GM19463 (cell line): ENCODE data around the gene POLG2.

ENCODE experiments used
- ATAC-seq: cut with Tn5 transposase; IDR thresholded peaks from one replicate; pipeline ENCODE4 v1.9.1; 2021; ENCODE audit warnings: mild to moderate bottlenecking, moderate library complexity; ENCODE audit not compliant: unreplicated experiment

The POLG2 gene

DNA sequence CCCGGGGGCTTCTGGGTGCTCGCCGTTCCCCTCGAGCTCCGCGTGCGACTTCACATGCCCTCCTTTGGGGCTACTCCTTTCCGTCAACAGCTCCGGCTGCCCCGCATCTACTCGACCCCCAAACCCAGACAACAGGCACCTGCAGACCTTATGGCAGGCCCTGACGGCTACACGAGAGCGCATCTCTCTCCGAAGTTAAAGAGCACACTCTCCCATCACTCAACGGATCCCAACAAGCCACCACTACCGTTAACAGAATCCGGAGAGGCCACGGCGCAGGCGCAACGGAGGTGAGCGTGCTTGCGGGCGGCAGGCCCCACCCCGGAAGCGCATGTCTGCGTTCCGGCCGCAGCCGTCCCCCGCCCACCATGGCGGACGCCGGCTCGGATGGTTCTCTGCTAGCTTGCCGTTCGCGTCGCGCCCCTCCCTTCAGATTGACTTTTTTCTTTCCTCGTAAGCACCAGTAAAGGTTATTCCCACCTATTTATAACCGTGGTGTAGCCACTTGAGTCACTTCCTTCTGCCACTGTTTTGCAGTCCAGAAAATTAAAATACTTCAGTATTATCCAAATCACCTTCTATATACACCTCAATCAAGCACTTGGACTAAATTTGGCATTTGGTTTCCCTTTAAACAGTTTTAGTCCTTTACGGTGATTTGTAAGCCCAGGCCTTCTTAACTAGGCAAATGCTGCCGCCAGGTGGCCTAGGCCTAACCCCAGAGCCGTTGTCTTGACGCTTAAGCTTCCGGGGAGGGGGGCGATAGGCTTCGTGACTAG is at the start of gene POLG2:
TSS of gene POLG2 (minus strand) at position 269 of the 779 bp plus-strand sequence. CDS start at position 183, 86 bp downstream.
- peak; percentile 92 for ATAC-seq

DNA sequence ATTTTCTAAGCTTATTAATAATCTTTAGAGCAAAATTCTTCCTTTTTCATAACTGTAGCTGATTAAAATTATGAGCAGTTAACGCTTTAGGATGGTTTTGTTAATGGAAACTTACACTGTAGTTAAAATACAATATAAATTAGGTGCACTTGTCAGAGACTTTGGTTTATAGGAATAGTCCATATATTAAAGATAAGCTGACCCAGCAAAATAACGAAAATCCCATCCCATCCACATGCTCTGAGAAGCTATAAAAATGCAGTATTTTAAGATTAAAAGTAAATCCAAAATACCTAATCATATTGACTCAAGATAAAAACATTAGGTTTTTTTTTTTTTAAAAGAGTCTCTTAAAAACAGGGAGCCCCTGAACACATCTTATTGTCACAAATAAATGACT is 47.9 kb upstream of the POLG2 start:
- ATAC-seq, result no peak

DNA sequence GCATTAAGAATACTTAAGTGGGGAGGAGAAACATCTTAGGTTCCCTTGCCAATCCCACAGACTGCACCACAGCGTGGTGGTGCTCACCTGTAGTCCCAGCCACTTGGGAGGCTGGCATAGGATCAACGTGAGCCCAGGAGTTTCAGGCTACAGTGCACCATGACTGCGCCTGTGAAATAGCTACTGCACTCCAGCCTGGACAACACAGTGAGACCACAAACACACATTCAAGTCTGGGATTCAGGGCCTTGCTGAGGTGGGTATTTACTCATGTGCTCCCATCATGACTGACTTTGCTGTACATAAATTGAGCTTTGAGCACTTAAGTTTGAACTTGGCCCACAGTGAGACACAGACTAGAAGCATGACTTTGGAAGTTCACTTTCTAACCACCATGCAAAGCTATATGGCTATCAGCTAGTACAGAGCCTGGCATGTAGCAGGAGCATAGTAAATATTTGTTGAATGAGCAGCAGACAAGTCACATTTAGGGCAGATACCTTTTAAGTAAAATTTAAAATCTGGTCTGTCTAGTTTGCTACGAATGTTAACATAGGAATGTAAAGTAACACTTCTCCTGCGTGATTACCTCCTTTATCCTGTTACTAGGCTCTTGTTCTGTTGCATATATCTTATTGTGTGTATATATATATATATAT is 43.4 kb upstream of the POLG2 start:
- ATAC-seq, result no peak

- no peak for ATAC-seq
Measured at GRCh38 chr17:64538508-64539130, 41.8 kb upstream of the POLG2 start.

DNA sequence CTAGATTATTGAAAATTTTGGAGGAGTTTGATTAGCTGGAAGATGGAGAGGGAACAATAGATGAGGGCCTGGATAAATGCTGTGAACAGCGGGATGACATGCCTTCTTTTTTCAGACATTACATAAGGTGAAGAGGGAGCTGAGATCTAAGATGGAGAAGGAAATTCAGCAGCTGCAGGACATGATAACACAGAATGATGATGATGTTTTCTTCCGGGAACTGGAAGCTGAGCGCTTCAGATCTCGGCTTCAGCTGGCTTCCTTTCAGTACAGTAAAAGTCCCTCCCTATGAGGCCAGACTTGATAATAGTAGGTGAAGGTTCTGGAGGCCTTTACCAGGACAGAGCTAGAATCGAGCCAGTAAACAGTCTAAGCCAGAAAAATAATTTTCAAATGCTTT is 40.6 kb upstream of the POLG2 start:
- ATAC-seq, result no peak

DNA sequence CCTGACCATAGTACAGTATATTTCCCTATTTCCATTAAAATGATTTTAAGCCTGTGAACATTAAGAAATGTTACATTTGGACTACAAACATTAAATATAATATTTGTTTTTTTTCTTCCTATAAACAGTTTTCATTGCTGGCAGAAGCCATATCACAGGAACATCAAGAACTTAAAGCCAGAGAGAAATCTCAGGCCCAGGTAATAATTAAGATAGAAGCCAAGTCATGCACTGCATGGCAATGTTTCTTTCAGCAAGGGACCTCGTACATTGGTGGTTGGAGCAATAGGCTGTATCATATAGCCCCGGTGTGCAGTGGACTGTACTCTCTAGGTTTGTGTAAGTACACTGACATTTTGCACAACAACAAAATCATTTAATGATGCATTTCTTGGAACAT is 40.1 kb upstream of the POLG2 start:
- ATAC-seq, result no peak

DNA sequence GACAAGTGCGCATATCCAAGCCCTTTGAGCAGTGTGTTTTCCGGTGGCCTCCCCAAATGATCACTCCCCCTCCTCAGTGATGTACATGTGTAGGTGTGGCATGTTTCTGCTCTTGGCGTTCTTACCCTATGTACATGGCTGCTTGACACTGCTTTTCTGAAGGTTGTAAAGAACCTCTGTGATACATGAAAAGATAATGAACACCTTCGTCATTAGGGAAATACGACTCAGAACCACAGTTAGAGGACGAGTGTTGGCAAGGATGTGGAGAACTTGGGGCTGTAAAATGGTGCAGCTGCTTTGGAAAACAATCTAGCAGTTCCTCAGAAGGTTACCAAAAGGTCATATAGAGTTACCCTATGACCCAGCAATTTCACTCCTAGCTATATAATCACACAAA is 38.5 kb upstream of the POLG2 start:
- ATAC-seq, result no peak

DNA sequence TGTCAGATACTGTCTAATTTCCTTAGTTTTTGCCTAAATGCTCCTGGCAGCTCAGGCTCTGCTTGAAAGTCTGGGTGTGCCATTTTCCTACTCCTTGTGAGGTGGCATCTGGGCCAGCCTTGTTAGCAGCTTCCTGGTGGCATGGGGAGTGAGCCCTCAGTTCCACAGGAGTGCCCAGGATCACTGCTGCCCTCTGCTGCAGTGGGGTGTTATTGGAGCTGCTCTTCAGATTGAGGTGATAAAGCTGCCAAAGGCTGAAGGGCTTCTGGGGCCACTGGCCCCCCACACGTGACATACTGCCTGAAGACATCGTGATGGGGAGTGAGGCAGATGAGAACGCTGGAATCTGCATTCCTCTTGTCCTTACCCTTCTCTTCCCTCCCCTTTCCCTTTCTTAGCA is 37.3 kb upstream of the POLG2 start:
- ATAC-seq, result no peak

GRCh38 chr17:64533784-64534183 is 36.9 kb upstream of the POLG2 start:
- no peak for ATAC-seq

GRCh38 chr17:64532409-64532808 is 35.6 kb upstream of the POLG2 start:
- ATAC-seq, result no peak

DNA sequence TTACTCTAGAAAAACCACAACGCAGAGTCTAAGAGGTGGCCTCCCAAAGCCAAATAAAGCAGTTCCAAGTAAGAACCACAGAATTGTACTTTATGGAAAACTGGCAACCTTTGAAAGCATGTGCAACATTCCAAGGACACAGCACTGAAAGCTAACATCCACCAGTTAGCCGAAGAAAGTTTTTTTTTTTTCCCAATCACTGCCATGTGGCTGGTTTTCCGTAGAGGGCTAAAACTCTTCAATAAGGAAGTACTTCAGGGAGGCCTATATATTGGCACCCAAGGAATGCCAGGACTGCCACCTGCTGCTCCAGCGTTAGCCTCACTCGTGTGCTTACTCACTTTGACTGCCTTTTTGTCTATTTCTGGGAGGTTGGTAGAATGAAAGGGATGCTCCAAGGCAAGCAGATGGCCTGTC is 35.1 kb upstream of the POLG2 start:
- ATAC-seq, result no peak

DNA sequence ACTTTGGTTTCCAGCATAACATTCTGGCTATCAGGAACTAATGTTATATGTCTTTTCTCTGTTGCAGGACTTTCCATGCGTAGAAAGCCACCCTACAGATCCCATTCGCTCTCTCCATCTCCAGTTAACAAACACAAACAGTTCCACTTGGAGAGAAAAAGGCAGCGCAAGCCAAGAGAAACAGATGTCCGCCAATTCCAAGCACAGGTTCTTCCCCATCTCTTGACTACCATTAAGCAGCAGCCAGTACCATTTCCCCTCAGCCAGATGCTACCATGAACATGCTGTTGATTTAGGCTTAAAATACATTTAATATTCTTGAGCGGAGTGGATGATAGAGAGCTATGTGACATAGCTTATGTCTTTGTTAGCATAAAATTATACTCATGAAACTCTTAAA is 32.4 kb upstream of the POLG2 start:
- no peak for ATAC-seq

DNA sequence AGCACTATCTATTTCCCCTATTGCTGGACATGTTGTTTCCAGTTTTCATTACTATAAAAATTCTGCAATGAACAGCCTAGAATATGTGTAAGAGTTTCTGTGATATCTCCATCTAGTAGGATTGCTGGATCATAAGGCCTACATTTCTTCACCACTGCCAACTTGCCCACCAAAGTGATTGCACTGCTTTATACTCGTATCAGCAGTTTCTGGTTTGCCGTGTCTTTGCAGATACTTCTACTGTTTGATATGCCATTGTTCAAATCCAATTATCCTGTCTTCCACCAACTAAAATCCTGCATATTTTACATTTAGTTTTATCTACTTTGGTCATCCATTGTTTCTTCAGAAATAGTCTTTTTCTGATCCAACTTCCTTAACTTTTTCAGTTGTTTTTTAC is 31.1 kb upstream of the POLG2 start:
- no peak for ATAC-seq

GRCh38 chr17:64520359-64520758 is 23.5 kb upstream of the POLG2 start:
- ATAC-seq, result no peak

DNA sequence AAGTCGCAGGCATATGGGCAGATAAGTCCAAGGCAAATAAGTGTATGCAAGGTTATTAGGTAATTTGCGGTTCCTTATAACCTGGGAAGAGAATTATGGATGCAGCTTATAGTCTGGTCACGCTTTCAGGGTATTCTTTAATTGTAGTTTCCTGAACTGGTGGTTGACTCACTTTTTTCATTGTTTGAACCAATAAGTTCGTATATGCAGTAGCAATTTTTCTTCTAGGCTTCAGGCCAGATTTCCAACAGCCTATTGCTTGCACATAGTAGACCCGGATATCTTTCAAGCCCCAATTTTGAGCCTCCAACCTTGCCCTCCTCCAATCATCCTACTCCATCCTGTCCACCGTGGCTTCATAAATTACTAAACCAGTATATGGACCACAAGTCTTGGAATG is 22.7 kb upstream of the POLG2 start:
- ATAC-seq, result no peak

DNA sequence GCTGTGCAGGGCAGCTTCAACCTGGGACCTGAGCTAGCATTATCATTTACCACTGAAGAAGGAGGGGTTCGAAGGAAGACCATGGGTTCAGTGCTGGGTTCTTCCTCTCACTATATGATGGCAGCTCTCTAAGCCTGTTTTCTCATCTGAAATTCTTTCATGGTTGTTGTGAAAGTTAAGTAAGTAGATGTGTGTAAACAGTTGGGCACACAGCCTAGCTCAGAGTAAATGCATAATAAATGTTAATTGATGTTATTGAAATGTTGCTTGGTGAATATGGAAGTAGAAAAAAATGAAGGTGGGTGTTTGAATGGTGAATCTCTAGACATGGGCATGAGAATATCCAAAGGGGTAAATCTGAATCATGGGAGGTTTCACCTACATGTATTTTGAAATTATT is 19.0 kb upstream of the POLG2 start:
- ATAC-seq, result no peak

DNA sequence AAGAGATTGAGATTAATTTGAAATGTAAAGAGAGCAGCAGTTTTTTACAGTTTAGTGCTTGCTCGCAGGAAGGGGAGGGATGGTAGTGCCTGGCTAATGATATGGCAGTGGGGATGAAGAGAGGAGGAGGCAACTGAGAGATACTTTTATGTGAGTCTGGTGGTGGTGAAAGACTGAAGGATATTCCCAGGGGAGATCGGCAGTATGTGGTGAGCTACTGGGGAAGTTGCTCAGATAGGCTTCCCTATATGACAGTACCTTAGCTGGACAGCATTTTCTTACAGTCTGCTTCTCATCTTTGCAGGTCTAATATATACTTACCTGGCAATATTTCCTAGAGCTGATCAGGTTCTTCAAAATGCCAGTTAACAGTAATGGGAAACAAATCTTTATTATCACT is 18.6 kb upstream of the POLG2 start:
- ATAC-seq, result no peak

DNA sequence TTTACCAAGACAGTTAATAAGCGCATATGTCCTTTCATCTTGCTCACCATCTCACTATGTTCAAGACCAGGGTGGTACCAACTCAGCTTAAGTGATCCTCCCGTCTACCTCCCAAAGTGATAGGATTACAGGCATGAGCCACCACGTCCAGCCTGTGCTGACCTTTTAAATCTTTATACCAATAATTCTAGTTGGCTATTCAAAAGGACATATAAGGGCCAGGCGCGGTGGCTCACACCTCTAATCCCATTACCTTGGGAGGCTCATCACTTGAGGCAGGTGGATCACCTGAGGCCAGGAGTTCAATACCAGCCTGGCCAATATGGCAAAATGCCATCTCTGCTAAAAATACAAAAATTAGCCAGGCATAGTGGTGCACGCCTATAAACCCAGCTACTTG is 12.3 kb upstream of the POLG2 start:
- ATAC-seq, result no peak

- no peak for ATAC-seq
Measured at GRCh38 chr17:64508683-64509082, 11.8 kb upstream of the POLG2 start.

GRCh38 chr17:64507413-64507782 is 10.5 kb upstream of the POLG2 start:
- ATAC-seq, result no peak

- peak; percentile 57 for ATAC-seq
Measured at GRCh38 chr17:64506576-64507412, 9.9 kb upstream of the POLG2 start, which contains the start of gene CEP95. TSS of gene CEP95 (plus strand) at chr17:64506977. CDS start at chr17:64507098, 121 bp downstream.
